Left renal cortex interstitium (tissue), 4 donors: Measurements from ENCODE around the gene AP2M1. TPM values are rescaled to one million over a fixed set of nuclear protein-coding genes. Genes with fewer than 3 reads are reported as not detected.
A peak's percentile ranks its signal among the peaks of the same experiment; 100 is the strongest.
"Not testable (repeated sequence)": the region's sequence is repeated elsewhere in the genome, so short reads cannot be mapped to it uniquely, and the experiment has no call there.

Experiments used
- DNase-seq, 4 donors: peaks; one replicate each; pipeline ENCODE4 v3.0.0-alpha.2; 2013; ENCODE audit warnings: low read depth in 4 of 4, low spot score in 2 of 4, missing footprints in 1 of 4
- polyA plus RNA-seq, 4 donors: library from polyadenylated mRNA; unstranded; fragments of 120-200 nt; gene quantifications; one replicate each; pipeline ENCODE4 v1.2.1, GENCODE V29; 2013; ENCODE audit not compliant: insufficient read length in 4 of 4

AP2M1 gene
- 100 to 1,000 TPM; 337 to 397 (median 345) TPM for polyA plus RNA-seq

- DNase-seq: peak; percentile 91 to 97 (median 97)
Observed at GRCh38 chr3:184174646-184175492, at the start of gene AP2M1. Gene AP2M1 (plus strand): TSS chr3:184174855. CDS start chr3:184176994, 2,139 bp downstream.

GRCh38 chr3:184126006-184126405 lies 48.6 kb upstream of the AP2M1 start:
- no peak for DNase-seq

DNA sequence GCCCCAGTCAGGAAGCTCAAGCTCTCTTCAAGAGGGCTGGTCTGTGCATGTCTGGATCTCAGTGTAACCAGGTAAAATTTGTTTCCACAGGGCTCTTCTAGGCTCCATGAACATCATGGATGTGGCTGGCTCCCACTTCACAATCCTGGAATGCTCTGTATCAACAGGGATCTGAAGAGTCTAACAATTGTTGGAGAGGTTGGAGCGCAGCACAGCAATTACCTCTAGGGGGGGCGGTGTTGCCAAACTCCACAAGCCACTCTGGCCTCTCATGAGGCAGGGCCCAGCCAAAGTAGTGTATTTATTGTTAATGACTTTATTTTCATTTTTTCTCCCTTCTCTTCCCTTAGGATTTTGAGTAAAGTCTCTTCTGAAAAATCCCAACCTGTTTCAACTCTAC lies 45.6 kb upstream of the AP2M1 start:
- no peak for DNase-seq

GRCh38 chr3:184132945-184133344 lies 41.7 kb upstream of the AP2M1 start:
- DNase-seq: no peak

GRCh38 chr3:184133840-184134745 lies 40.6 kb upstream of the AP2M1 start:
- peak in 2 of 4 donors; percentile 43 to 67 for DNase-seq

DNA sequence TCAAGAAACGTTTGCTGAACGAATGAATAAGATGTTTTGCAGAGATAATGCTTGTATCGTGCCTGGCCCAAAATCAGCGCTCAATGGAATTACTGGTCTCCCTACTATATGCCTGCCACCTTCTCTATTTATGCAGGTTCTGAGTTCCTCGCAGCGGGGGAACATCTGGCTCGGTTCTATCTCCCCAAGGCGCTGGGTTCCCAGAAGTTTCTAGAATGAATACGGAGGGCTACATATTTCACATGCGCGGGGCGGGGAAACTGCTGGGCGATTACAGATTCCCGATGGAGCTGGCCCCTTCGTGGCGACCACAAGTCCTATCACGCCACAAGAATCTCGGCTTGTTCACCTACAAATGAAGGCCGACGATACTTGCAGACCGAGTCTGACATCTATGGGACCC lies 39.9 kb upstream of the AP2M1 start:
- peak in 1 of 4 donors; percentile 34 for DNase-seq

DNA sequence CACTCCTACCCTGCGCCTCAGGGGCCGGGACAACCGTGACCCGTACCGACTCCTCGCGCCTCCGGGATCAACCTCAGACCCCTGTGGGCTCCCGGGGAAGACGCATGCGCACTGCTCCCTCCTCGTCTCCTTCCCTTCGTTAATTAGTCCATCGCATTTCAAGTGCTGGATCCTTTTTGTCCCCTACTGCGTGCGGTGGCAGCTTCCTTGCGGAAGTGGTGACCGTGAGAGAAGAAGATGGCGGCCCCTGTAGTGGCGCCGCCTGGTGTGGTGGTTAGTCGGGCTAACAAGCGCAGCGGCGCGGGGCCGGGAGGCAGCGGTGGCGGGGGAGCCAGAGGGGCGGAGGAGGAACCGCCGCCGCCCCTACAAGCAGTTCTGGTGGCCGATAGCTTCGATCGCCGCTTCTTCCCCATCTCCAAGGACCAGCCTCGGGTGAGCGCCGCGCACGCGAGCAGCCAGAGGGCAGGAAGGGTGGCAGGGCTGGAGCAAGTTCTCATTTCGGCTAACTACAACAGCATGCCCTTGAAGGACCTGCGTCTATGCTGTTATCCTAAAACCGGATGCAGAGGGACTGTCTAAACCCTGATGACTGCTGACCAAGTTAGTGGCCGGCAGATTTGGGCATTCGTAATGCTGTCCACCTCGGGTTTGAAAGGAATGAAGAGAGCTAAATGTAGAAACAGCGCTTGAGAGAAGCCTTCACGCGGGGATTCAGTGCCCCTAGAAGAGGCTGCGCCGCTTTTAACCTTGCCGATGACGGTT lies 39.3 kb upstream of the AP2M1 start, which contains the start of gene EIF2B5:
EIF2B5 (plus strand) TSS at position 210 of the 762 bp plus-strand sequence; CDS start at position 238, 28 bp downstream.
- peak in 3 of 4 donors; percentile 80 to 92 (median 91) for DNase-seq

GRCh38 chr3:184135911-184136260 lies 38.8 kb upstream of the AP2M1 start:
- no peak for DNase-seq

GRCh38 chr3:184140436-184140835 lies 34.2 kb upstream of the AP2M1 start:
- no peak for DNase-seq

GRCh38 chr3:184142199-184142598 lies 32.5 kb upstream of the AP2M1 start:
- no peak for DNase-seq

DNA sequence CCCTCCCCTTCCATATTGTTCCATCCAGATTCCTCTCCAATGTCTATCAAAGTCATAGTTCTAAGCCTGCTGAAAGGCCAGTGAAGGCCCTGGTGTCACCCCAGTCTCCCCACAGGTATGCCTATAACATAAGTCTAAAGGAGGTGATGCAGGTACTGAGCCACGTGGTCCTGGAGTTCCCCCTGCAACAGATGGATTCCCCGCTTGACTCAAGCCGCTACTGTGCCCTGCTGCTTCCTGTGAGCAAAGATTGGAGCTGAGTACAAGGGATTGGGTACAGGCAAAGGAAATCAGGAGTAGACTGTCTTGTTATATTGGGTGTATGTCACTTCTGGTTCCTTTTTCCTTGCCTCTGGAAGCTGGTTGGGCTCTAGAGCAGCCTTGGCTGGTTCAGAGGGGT lies 31.3 kb upstream of the AP2M1 start:
- no peak for DNase-seq

GRCh38 chr3:184144505-184144904 lies 30.1 kb upstream of the AP2M1 start:
- DNase-seq: no peak

DNA sequence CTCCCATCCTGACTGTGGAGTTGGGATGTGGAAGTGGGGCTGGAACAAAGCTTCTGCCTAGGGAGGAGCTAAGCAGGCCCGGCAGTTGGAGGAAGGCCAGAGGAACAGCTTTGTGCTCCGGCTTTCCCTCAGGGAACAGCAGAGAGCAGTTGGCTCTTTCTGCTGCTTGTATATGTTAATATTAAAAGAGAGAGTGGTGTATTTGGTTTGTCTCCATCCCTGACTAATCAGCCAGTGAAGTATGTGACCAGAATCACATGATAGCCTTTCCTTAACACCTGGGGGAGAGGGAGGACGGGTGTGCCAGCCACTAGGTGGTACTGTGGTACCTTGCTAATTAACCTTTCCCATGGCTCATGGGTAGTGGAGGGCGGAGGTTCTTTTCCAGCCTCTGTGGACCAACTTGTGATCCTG lies 29.5 kb upstream of the AP2M1 start:
- no peak for DNase-seq

DNA sequence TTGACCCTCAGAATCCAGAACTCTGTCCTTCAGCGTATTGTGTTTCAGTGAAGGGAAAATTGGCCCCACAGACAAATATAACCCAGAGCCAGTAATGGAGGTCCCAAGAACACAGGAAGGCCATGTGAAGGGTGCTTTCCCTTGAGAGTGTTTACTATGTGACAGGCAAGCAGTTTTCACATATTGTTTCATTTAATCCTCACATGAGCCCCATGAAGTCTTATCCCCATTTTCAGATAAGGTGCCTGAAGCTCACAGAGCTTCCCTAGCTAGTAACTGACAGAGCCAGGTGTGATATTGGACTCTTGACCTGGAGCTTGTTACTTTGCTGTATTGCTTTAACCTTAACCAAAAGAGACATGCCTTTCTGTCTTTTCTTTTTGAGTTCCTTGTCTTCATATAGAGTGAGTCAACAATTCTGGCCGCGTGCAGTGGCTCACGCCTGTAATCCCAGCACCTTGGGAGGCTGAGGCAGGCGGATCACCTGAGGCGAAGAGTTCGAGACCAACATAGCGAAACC lies 28.8 kb upstream of the AP2M1 start:
- no peak for DNase-seq

- DNase-seq: no peak
Observed at GRCh38 chr3:184148076-184148475, 26.6 kb upstream of the AP2M1 start.

DNA sequence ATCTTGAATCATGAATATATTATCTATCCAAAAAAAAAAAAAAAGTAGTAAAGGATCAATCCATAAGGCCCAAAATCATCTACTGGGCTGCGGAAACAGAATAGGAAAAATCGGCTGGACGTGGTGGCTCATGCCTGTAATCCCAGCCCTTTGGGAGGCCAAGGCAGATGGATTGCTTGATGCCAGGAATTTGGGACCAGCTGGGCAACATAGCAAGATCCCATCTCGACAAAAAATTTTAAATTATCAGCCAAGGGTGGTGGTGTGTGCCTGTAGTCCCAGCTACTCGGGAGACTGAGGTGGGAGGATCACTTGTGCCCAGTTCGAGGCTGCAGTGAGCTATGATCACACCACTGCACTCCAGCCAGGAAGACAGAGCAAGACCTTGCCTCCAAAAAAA lies 25.5 kb upstream of the AP2M1 start:
- DNase-seq: no peak

GRCh38 chr3:184149770-184150169 lies 24.9 kb upstream of the AP2M1 start:
- DNase-seq: not testable (repeated sequence)

GRCh38 chr3:184154885-184155643 lies 19.6 kb upstream of the AP2M1 start, which contains the start of gene DVL3:
Gene DVL3 (plus strand): TSS chr3:184155377. CDS start chr3:184155636, 259 bp downstream.
- DNase-seq: no peak
